BE2C (cell line): Measurements from ENCODE around the gene CUL4A.

Experiments
- DNase-seq: peaks from one replicate; pipeline ENCODE4 v3.0.0-alpha.2; 2020
- H3K27me3 ChIP-seq: fragments of 250-450 bp; sonication (Bioruptor Pico); 2 replicates; pipeline ENCODE4 v1.5.1; 2020; ENCODE audit warnings: mild to moderate bottlenecking
- H3K36me3 ChIP-seq: fragments of 250-450 bp; sonication (Bioruptor Pico); 2 replicates; pipeline ENCODE4 v1.5.1; 2020; ENCODE audit warnings: mild to moderate bottlenecking
- H3K4me1 ChIP-seq: fragments of 250-450 bp; sonication (Bioruptor Pico); 2 replicates; pipeline ENCODE4 v1.5.1; 2020
- H3K4me3 ChIP-seq: 2 replicates; pipeline ENCODE4 v1.5.1; 2011; ENCODE audit warnings: low read depth, low read length
- H3K9me3 ChIP-seq: fragments of 250-450 bp; sonication (Bioruptor Pico); 2 replicates; pipeline ENCODE4 v1.5.1; 2020
- CTCF ChIP-seq: IDR thresholded peaks from 2 replicates; pipeline ENCODE4 v1.5.1; 2012; ENCODE audit warnings: mild to moderate bottlenecking, low read depth, low read length

Gene CUL4A

GRCh38 chr13:113225515-113225914 is 16.1 kb downstream of the CUL4A start:
- DNase-seq: no peak
- Histone ChIP-seq H3K27me3 (no peaks in the 10 kb centered on the region), H3K36me3 (peaks cover 77% of the 10 kb centered on the region), H3K4me3 (no peak overlapping the region), H3K9me3 (no peaks in the 10 kb centered on the region), H3K4me1 (0 out of 2 replicates have a peak, but pooled peaks cover 1% of the 10 kb centered on the region)
- no peak for TF ChIP-seq CTCF

- no peaks in the 10 kb centered on the region for H3K9me3 ChIP-seq
- no peaks in the 10 kb centered on the region for H3K27me3 ChIP-seq
- no peak for TF ChIP-seq CTCF
- no peak overlapping the region for H3K4me3 ChIP-seq
- DNase-seq: no peak
- no peaks in the 10 kb centered on the region for H3K4me1 ChIP-seq
- peaks cover 65% of the 10 kb centered on the region for H3K36me3 ChIP-seq
Measured at GRCh38 chr13:113226873-113227450, 17.5 kb downstream of the CUL4A start.

- Histone ChIP-seq H3K4me1 (no peaks in the 10 kb centered on the region), H3K4me3 (no peak overlapping the region), H3K27me3 (no peaks in the 10 kb centered on the region), H3K9me3 (no peaks in the 10 kb centered on the region), H3K36me3 (peaks cover 59% of the 10 kb centered on the region)
- no peak for DNase-seq
- TF ChIP-seq CTCF: no peak
Measured at GRCh38 chr13:113229161-113229560, 19.7 kb downstream of the CUL4A start.

GRCh38 chr13:113229791-113230190 is 20.4 kb downstream of the CUL4A start:
- no peak overlapping the region for H3K4me3 ChIP-seq
- H3K27me3 ChIP-seq: no peaks in the 10 kb centered on the region
- TF ChIP-seq CTCF: no peak
- H3K9me3 ChIP-seq: no peaks in the 10 kb centered on the region
- peaks cover 52% of the 10 kb centered on the region for H3K36me3 ChIP-seq
- no peak for DNase-seq
- no peaks in the 10 kb centered on the region for H3K4me1 ChIP-seq

- H3K36me3 ChIP-seq: peaks cover 42% of the 10 kb centered on the region
Measured at GRCh38 chr13:113231306-113232207, 22.1 kb downstream of the CUL4A start.

More at GRCh38 chr13:113231306-113232207, 22.1 kb downstream of the CUL4A start:
- DNase-seq: no peak
- H3K4me1 ChIP-seq: no peaks in the 10 kb centered on the region
- no peaks in the 10 kb centered on the region for H3K27me3 ChIP-seq
- H3K4me3 ChIP-seq: no peak overlapping the region
- TF ChIP-seq CTCF: no peak
- no peaks in the 10 kb centered on the region for H3K9me3 ChIP-seq
